Measurements from ENCODE around the gene AVPI1.
"Not testable (repeated sequence)": the region's sequence is repeated elsewhere in the genome, so short reads cannot be mapped to it uniquely, and the experiment has no call there.

Gene AVPI1

DNA sequence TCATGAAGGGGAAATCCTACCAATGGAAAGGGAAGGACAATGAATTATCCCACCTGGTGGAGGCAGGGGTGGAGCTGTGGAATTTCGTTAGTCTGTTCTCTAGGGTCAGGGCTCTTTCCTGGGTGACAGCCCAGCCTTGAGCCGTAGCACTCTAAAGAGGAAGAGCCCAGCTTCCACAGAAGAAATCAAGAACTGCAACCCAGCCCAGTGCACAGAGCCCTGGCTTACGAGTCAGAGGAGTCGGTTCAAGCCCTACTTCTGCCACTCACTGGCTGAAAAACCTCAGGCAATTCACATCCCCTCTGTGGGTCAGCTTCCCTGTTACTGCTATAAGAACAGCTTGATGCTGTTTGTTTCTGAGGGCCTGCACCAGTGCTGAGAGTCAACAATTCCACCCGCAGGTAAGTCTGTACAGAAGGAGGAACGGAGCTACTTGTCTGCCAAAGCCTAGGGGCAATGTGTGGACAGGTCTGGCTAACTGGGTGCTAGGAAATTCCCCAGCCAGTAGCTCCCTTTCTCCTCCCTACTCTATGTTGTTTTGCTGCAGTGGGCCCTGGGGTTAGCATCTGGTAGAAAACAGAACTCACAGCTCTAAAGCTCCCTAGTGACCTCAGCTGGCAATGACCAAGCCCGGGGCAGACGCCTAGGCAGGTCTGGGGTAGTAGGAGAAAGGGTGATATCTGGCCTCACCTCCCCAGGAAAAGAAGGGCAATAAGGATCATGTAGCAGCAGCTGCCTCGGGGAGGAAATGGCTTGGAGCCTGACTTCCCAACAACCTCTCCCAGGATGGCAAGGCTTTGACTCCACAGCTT, 3.3 kb downstream of the AVPI1 start:
- no peak for DNase-seq (ENCODE audit: low read depth in 2 of 2)

- no peak for DNase-seq (ENCODE audit: low read depth in 2 of 2)
These were observed 5.0 kb downstream of the AVPI1 start for GRCh38 chr10:97682042-97682441.

GRCh38 chr10:97679594-97679993, 7.4 kb downstream of the AVPI1 start:
- no peak for DNase-seq (ENCODE audit: low read depth in 2 of 2)

- DNase-seq (ENCODE audit: low read depth in 2 of 2), result peak in 1 of 2 donors; percentile 28
These were observed 10.1 kb downstream of the AVPI1 start for GRCh38 chr10:97676770-97677581.

DNA sequence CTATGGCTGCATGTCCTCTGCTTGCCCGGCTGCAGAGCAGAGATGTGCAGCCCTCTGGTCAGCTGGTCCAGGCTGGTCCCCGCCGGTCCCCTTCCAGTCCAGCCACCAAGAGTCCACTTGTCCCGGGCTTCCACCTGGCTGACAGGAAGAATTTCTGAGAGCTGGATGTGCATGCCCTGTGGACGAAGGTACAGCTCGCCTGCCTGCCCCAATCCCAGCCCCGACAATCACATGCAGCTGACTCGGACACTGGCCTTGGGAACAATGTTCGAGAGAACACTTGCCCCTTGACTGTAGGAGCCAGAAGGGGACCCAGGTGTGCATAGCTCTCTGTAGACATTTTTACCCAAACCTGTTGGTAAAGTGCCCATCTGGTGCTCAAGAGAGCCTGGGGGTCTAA, 11.8 kb downstream of the AVPI1 start:
- no peak for DNase-seq (ENCODE audit: low read depth in 2 of 2)

DNA sequence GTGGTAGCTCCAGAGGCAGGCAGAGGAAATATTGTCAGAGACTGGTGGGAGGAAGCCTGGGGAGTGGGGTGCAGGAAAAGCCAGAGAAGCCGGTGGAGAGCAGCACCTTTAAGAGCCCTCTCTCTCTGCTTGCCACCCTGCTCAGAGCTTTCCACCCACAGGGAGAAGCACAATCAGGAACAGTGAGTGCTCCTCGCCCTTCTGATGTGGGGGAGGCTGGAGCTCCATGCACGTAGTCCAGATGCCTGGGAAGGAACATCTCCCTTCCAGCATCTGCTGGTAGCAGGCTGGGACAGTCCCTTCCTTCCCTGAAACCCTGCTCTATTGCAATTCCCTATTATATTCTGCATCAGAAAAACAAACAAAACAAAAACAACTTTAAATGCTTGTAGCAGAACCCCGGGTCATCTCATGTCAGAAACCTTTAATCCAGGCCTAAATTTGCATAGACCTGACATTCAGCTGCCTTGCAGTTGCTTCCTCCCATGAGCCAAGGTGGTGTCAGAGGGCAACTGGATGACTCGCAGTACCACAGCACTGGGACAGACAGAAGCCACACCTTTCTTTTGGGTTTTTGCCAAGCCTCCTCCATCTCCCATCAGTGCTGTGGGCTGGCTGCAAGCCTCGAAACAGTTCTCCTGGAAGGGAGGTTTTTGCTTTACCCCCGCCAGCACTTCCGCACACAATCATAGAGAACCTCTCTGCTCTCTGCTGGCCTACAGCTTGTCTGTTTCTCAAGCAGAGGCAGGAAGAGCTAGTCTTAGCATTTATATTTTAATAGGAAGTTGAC, 13.1 kb downstream of the AVPI1 start:
- DNase-seq (ENCODE audit: low read depth in 2 of 2), result no peak

DNA sequence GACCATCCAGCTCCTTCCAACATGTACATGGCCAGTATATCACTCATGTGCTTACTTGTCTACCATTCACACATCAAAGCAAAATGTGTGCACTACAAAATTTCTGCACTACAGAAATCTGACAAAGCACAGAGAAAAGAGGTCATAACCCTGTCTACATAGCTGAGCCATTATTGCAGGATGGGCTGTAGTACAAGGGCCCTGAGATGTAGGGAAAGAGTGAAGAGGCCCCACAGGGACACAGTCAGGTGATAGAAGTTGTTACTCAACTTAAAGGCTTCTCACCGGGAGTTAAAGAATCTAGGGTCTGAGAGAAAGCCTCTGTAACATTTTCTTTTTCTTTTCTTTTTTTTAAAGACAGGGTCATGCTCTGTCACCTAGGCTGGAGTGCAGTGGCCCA, 17.5 kb downstream of the AVPI1 start:
- DNase-seq (ENCODE audit: low read depth in 2 of 2), result no peak

- no peak for DNase-seq (ENCODE audit: low read depth in 2 of 2)
These were observed 19.6 kb downstream of the AVPI1 start for GRCh38 chr10:97667463-97667862.

DNA sequence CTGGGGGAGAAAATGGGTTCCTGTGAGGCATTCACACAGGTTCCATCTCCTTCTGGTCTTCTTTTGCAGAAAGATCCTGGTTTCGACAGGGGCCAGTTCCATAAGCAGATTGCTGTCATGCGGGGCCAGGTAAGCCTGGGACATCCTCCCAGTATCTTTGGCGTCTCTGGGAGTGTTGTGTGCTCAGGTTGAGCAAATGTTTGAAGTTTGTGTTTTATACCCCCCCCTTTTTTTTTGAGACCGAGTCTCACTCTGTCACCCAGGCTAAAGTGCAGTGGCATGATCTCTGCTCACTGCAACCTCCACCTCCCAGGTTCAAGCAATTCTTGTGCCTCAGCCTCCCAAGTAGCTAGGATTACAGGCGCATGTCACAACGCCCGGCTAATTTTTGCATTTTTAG, 20.0 kb downstream of the AVPI1 start:
- DNase-seq (ENCODE audit: low read depth in 2 of 2), result no peak

GRCh38 chr10:97664282-97664850, 22.7 kb downstream of the AVPI1 start:
- no peak for DNase-seq (ENCODE audit: low read depth in 2 of 2)

GRCh38 chr10:97659589-97659988, 27.5 kb downstream of the AVPI1 start:
- DNase-seq (ENCODE audit: low read depth in 2 of 2), result no peak

GRCh38 chr10:97656777-97657176, 30.3 kb downstream of the AVPI1 start:
- DNase-seq (ENCODE audit: low read depth in 2 of 2), result no peak

DNA sequence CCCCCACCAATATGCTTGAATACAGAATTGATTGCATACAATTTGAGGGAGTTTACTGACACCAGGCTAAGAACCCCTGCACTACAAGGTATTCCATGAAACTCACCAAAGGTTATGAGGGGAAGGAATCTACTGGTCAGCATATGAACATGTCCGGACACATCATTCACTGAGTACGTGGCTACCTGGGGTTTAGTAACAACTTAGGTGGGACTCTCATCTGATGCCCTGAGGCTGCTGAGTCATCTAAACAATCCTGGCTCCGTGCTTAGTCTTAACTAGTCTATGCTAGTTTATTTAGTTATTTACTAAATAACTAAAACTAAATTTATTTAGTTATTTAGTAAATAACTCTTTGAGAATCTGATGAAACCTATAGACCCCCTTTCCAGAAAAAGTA, 35.3 kb downstream of the AVPI1 start:
- DNase-seq (ENCODE audit: low read depth in 2 of 2), result no peak

DNA sequence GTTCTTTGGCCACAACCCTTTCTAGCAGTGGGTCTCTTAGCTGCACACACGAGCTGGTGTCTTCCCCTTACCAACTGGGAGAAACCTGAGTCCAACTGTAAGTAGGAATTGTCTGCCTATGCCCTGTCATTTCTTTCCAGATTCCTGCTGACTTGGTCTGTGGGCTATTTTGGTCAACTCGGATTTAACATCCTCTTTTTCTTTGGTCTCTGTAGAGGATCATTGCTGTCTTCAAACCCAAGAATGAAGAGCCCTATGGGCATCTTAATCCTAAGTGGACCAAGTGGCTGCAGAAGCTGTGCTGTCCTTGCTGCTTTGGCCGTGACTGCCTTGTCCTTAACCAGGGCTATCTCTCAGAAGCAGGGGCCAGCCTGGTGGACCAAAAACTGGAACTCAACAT, 36.3 kb downstream of the AVPI1 start:
- no peak for DNase-seq (ENCODE audit: low read depth in 2 of 2)

- not testable (repeated sequence) for DNase-seq (ENCODE audit: low read depth in 2 of 2)
These were observed 37.7 kb downstream of the AVPI1 start for GRCh38 chr10:97649405-97649750.

GRCh38 chr10:97648562-97649404, 38.3 kb downstream of the AVPI1 start:
- DNase-seq (ENCODE audit: low read depth in 2 of 2), result peak; percentile 2 to 23

GRCh38 chr10:97647556-97647955, 39.5 kb downstream of the AVPI1 start:
- DNase-seq (ENCODE audit: low read depth in 2 of 2), result no peak

DNA sequence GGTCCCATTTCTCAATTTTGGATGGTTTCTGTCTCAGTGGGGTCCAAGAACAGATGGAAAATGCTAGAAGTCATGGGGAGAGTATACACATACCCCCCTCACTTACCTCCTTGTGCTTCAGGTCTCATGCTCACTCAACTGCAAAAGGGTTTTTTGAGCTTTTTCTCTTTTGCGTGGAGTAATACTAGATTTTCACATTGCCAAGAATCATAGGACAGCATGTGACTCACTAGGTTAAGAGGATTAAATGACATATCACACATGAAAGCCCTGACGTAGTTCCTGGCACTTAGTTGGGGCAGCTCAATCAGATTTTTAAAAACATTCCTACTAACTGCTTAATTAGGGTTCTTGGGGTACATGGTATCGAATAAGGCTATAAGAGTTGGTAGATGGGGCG, 42.1 kb downstream of the AVPI1 start:
- no peak for DNase-seq (ENCODE audit: low read depth in 2 of 2)

GRCh38 chr10:97643441-97643985, 43.5 kb downstream of the AVPI1 start:
- no peak for DNase-seq (ENCODE audit: low read depth in 2 of 2)

- not testable (repeated sequence) for DNase-seq (ENCODE audit: low read depth in 2 of 2)
These were observed 44.4 kb downstream of the AVPI1 start for GRCh38 chr10:97642471-97643159.

All from stimulated activated CD4-positive, alpha-beta T cell treated with anti-CD3 and anti-CD28 coated beads, Interleukin-4, amount 100 ng/mL, for 48 hours (primary cell).